GM18868 (cell line): ENCODE data around the gene POLE4.

ENCODE experiments used
- ATAC-seq: cut with Tn5 transposase; IDR thresholded peaks from one replicate; pipeline ENCODE4 v1.9.1; 2021; ENCODE audit warnings: mild to moderate bottlenecking, moderate library complexity; ENCODE audit not compliant: unreplicated experiment

Gene POLE4

GRCh38 chr2:74985978-74986609 lies 27.7 kb downstream of the POLE4 start:
- no peak for ATAC-seq

- no peak for ATAC-seq
Observed at GRCh38 chr2:74991977-74992376, 33.5 kb downstream of the POLE4 start.

GRCh38 chr2:74999468-74999867 lies 41.0 kb downstream of the POLE4 start:
- no peak for ATAC-seq

GRCh38 chr2:75002007-75002406 lies 43.6 kb downstream of the POLE4 start:
- ATAC-seq = no peak

- ATAC-seq = no peak
Observed at GRCh38 chr2:75003276-75003675, 44.8 kb downstream of the POLE4 start.

GRCh38 chr2:75003773-75004172 lies 45.3 kb downstream of the POLE4 start:
- no peak for ATAC-seq

- ATAC-seq = no peak
Observed at GRCh38 chr2:75006041-75006440, 47.6 kb downstream of the POLE4 start.

- ATAC-seq = no peak
Observed at GRCh38 chr2:75007061-75007460, 48.6 kb downstream of the POLE4 start.

- no peak for ATAC-seq
Observed at GRCh38 chr2:75007819-75008218, 49.4 kb downstream of the POLE4 start.

GRCh38 chr2:75010571-75010970 lies 52.1 kb downstream of the POLE4 start:
- no peak for ATAC-seq

GRCh38 chr2:75012080-75012479 lies 53.6 kb downstream of the POLE4 start:
- no peak for ATAC-seq

- no peak for ATAC-seq
Observed at GRCh38 chr2:75018162-75018561, 59.7 kb downstream of the POLE4 start.
